Osteocyte (in vitro differentiated cells): ENCODE measurements around the gene C12orf76. TPM values are rescaled to one million over a fixed set of nuclear protein-coding genes. Genes with fewer than 3 reads are reported as not detected.

ENCODE experiments used
- DNase-seq: peaks from one replicate; pipeline ENCODE4 v3.0.0; 2021; ENCODE audit warnings: mixed read lengths; ENCODE audit not compliant: unreplicated experiment; ENCODE audit errors: extremely low spot score
- H3K27ac Mint-ChIP-seq: one replicate; pipeline ENCODE4 v1.8.0; 2021; ENCODE audit warnings: mild to moderate bottlenecking, mixed read lengths; ENCODE audit not compliant: unreplicated experiment
- H3K27me3 Mint-ChIP-seq: one replicate; pipeline ENCODE4 v1.8.0; 2021; ENCODE audit warnings: mixed read lengths; ENCODE audit not compliant: unreplicated experiment
- H3K36me3 Mint-ChIP-seq: one replicate; pipeline ENCODE4 v1.8.0; 2021; ENCODE audit warnings: mixed read lengths; ENCODE audit not compliant: unreplicated experiment
- H3K4me1 Mint-ChIP-seq: one replicate; pipeline ENCODE4 v1.8.0; 2021; ENCODE audit warnings: mixed read lengths; ENCODE audit not compliant: unreplicated experiment
- H3K4me3 Mint-ChIP-seq: one replicate; pipeline ENCODE4 v1.8.0; 2021; ENCODE audit warnings: mild to moderate bottlenecking, moderate library complexity, mixed read lengths; ENCODE audit not compliant: unreplicated experiment
- H3K9me3 Mint-ChIP-seq: one replicate; pipeline ENCODE4 v1.8.0; 2021; ENCODE audit warnings: mixed read lengths; ENCODE audit not compliant: unreplicated experiment
- CTCF ChIP-seq: fragments of 200-600 bp; sonication (generic); IDR thresholded peaks from 2 replicates; pipeline ENCODE4 v1.5.0; 2021; ENCODE audit warnings: antibody characterized with exemption, mild to moderate bottlenecking, moderate library complexity
- total RNA-seq: library from RNA; stranded (reverse); gene quantifications from 2 replicates; pipeline ENCODE4 v1.2.1, GENCODE V29; 2021

The C12orf76 gene
- total RNA-seq, 1 donor from 2014 or later = 13.7 TPM

- Mint-ChIP-seq H3K4me3 (no peak overlapping the region), H3K4me1 (peaks cover 8% of the 10 kb centered on the region), H3K36me3 (peaks cover 3% of the 10 kb centered on the region), H3K27ac (no peak overlapping the region), H3K27me3 (no peaks in the 10 kb centered on the region), H3K9me3 (no peaks in the 10 kb centered on the region)
- TF ChIP-seq CTCF = no peak
- no peak for DNase-seq
These were observed 42.9 kb downstream of the C12orf76 start for GRCh38 chr12:110005319-110005973.

- no peak for DNase-seq
- Mint-ChIP-seq H3K27me3 (no peaks in the 10 kb centered on the region), H3K36me3 (peaks cover 3% of the 10 kb centered on the region), H3K9me3 (no peaks in the 10 kb centered on the region), H3K4me3 (no peak overlapping the region), H3K27ac (no peak overlapping the region), H3K4me1 (peaks cover 13% of the 10 kb centered on the region)
- no peak for TF ChIP-seq CTCF
These were observed 43.7 kb downstream of the C12orf76 start for GRCh38 chr12:110004598-110004997.

GRCh38 chr12:110002676-110003515 lies 45.4 kb downstream of the C12orf76 start:
- no peak for TF ChIP-seq CTCF
- no peak overlapping the region for H3K4me3 Mint-ChIP-seq
- H3K9me3 Mint-ChIP-seq = no peaks in the 10 kb centered on the region
- H3K27me3 Mint-ChIP-seq = no peaks in the 10 kb centered on the region
- H3K36me3 Mint-ChIP-seq = peaks cover 3% of the 10 kb centered on the region
- H3K4me1 Mint-ChIP-seq = peaks cover 21% of the 10 kb centered on the region
- DNase-seq = no peak
- no peak overlapping the region for H3K27ac Mint-ChIP-seq

GRCh38 chr12:110001596-110001995 lies 46.7 kb downstream of the C12orf76 start:
- Mint-ChIP-seq H3K4me1 (peaks cover 22% of the 10 kb centered on the region), H3K9me3 (no peaks in the 10 kb centered on the region), H3K27ac (no peak overlapping the region), H3K27me3 (no peaks in the 10 kb centered on the region), H3K4me3 (peak overlapping the region; percentile 29), H3K36me3 (peaks cover 3% of the 10 kb centered on the region)
- DNase-seq = no peak
- no peak for TF ChIP-seq CTCF

- Mint-ChIP-seq H3K4me1 (peaks cover 32% of the 10 kb centered on the region), H3K9me3 (no peaks in the 10 kb centered on the region), H3K4me3 (peak overlapping the region; percentile 95), H3K27ac (peak overlapping the region; percentile 86), H3K27me3 (no peaks in the 10 kb centered on the region), H3K36me3 (peaks cover 3% of the 10 kb centered on the region)
- DNase-seq = no peak
- TF ChIP-seq CTCF = no peak
These were observed 48.3 kb downstream of the C12orf76 start for GRCh38 chr12:109999983-110000505.
